ENCODE data around the gene PLEKHM1.

PLEKHM1 gene

GRCh38 chr17:45431531-45432404 lies 58.8 kb downstream of the PLEKHM1 start:
- Histone ChIP-seq H3K9me3 (ENCODE audit: control insufficient read depth, insufficient read depth, low read length) (no peaks in the 10 kb centered on the region), H3K4me3 (ENCODE audit: low read length) (peak overlapping the region; percentile 66; the same call in 1 of the 2 replicates), H3K27me3 (ENCODE audit: control insufficient read depth, insufficient read depth, low read length) (peaks cover 23% of the 10 kb centered on the region), H3K36me3 (ENCODE audit: control insufficient read depth, insufficient read depth, low read length) (peaks cover 2% of the 10 kb centered on the region; the same call in 1 of the 2 replicates), H3K4me1 (ENCODE audit: control insufficient read depth, insufficient read depth, low read length) (peaks cover 8% of the 10 kb centered on the region), H3K27ac (ENCODE audit: low read length) (no peak overlapping the region)
- DNase-seq (ENCODE audit: low read depth, low spot score), result no peak
- no CpG with 5 or more reads among the region's 64 CpGs for WGBS (ENCODE audit: insufficient coverage, insufficient read length)

- no peak for DNase-seq (ENCODE audit: low read depth, low spot score)
These were observed 59.6 kb downstream of the PLEKHM1 start for GRCh38 chr17:45430738-45431530.

GRCh38 chr17:45430006-45430737 lies 60.3 kb downstream of the PLEKHM1 start:
- no peaks in the 10 kb centered on the region for H3K9me3 ChIP-seq (ENCODE audit: control insufficient read depth, insufficient read depth, low read length)
- DNase-seq (ENCODE audit: low read depth, low spot score), result no peak
- H3K27ac ChIP-seq (ENCODE audit: low read length), result no peak overlapping the region
- peaks cover 23% of the 10 kb centered on the region for H3K27me3 ChIP-seq (ENCODE audit: control insufficient read depth, insufficient read depth, low read length)
- no peaks in the 10 kb centered on the region; the same call in 1 of the 2 replicates for H3K36me3 ChIP-seq (ENCODE audit: control insufficient read depth, insufficient read depth, low read length)
- peak overlapping the region; percentile 66; the same call in 1 of the 2 replicates for H3K4me3 ChIP-seq (ENCODE audit: low read length)
- H3K4me1 ChIP-seq (ENCODE audit: control insufficient read depth, insufficient read depth, low read length), result peaks cover 5% of the 10 kb centered on the region; the same call in 1 of the 2 replicates
- no CpG with 5 or more reads among the region's 68 CpGs for WGBS (ENCODE audit: insufficient coverage, insufficient read length)

More at GRCh38 chr17:45430738-45431530, 59.6 kb downstream of the PLEKHM1 start:
- H3K27me3 ChIP-seq (ENCODE audit: control insufficient read depth, insufficient read depth, low read length), result peaks cover 23% of the 10 kb centered on the region
- peak overlapping the region; percentile 66; the same call in 1 of the 2 replicates for H3K4me3 ChIP-seq (ENCODE audit: low read length)
- H3K9me3 ChIP-seq (ENCODE audit: control insufficient read depth, insufficient read depth, low read length), result no peaks in the 10 kb centered on the region
- H3K4me1 ChIP-seq (ENCODE audit: control insufficient read depth, insufficient read depth, low read length), result peaks cover 5% of the 10 kb centered on the region; the same call in 1 of the 2 replicates
- H3K27ac ChIP-seq (ENCODE audit: low read length), result no peak overlapping the region
- no peaks in the 10 kb centered on the region; the same call in 1 of the 2 replicates for H3K36me3 ChIP-seq (ENCODE audit: control insufficient read depth, insufficient read depth, low read length)
- no CpG with 5 or more reads among the region's 47 CpGs for WGBS (ENCODE audit: insufficient coverage, insufficient read length)

GRCh38 chr17:45429339-45430005 lies 61.0 kb downstream of the PLEKHM1 start:
- Histone ChIP-seq H3K4me3 (ENCODE audit: low read length) (peak overlapping the region; percentile 32; the same call in 1 of the 2 replicates), H3K36me3 (ENCODE audit: control insufficient read depth, insufficient read depth, low read length) (no peaks in the 10 kb centered on the region; the same call in 1 of the 2 replicates), H3K27ac (ENCODE audit: low read length) (no peak overlapping the region), H3K4me1 (ENCODE audit: control insufficient read depth, insufficient read depth, low read length) (peaks cover 8% of the 10 kb centered on the region), H3K9me3 (ENCODE audit: control insufficient read depth, insufficient read depth, low read length) (no peaks in the 10 kb centered on the region), H3K27me3 (ENCODE audit: control insufficient read depth, insufficient read depth, low read length) (peaks cover 23% of the 10 kb centered on the region)
- WGBS (ENCODE audit: insufficient coverage, insufficient read length), result no CpG with 5 or more reads among the region's 82 CpGs
- no peak for DNase-seq (ENCODE audit: low read depth, low spot score)

GRCh38 chr17:45428931-45429338 lies 61.6 kb downstream of the PLEKHM1 start:
- Histone ChIP-seq H3K4me3 (ENCODE audit: low read length) (no peak overlapping the region; the same call in 1 of the 2 replicates), H3K4me1 (ENCODE audit: control insufficient read depth, insufficient read depth, low read length) (peaks cover 8% of the 10 kb centered on the region), H3K36me3 (ENCODE audit: control insufficient read depth, insufficient read depth, low read length) (no peaks in the 10 kb centered on the region; the same call in 1 of the 2 replicates), H3K27me3 (ENCODE audit: control insufficient read depth, insufficient read depth, low read length) (peaks cover 23% of the 10 kb centered on the region), H3K27ac (ENCODE audit: low read length) (no peak overlapping the region), H3K9me3 (ENCODE audit: control insufficient read depth, insufficient read depth, low read length) (no peaks in the 10 kb centered on the region)
- no CpG with 5 or more reads among the region's 15 CpGs for WGBS (ENCODE audit: insufficient coverage, insufficient read length)
- no peak for DNase-seq (ENCODE audit: low read depth, low spot score)

GRCh38 chr17:45428050-45428617 lies 62.4 kb downstream of the PLEKHM1 start:
- Histone ChIP-seq H3K4me1 (ENCODE audit: control insufficient read depth, insufficient read depth, low read length) (peaks cover 6% of the 10 kb centered on the region), H3K36me3 (ENCODE audit: control insufficient read depth, insufficient read depth, low read length) (no peaks in the 10 kb centered on the region; the same call in 1 of the 2 replicates), H3K27ac (ENCODE audit: low read length) (no peak overlapping the region), H3K9me3 (ENCODE audit: control insufficient read depth, insufficient read depth, low read length) (no peaks in the 10 kb centered on the region), H3K4me3 (ENCODE audit: low read length) (no peak overlapping the region), H3K27me3 (ENCODE audit: control insufficient read depth, insufficient read depth, low read length) (peaks cover 23% of the 10 kb centered on the region)
- WGBS (ENCODE audit: insufficient coverage, insufficient read length), result no CpG with 5 or more reads among the region's 26 CpGs
- no peak for DNase-seq (ENCODE audit: low read depth, low spot score)

GRCh38 chr17:45427181-45427835 lies 63.2 kb downstream of the PLEKHM1 start:
- Histone ChIP-seq H3K27me3 (ENCODE audit: control insufficient read depth, insufficient read depth, low read length) (peaks cover 23% of the 10 kb centered on the region), H3K36me3 (ENCODE audit: control insufficient read depth, insufficient read depth, low read length) (no peaks in the 10 kb centered on the region; the same call in 1 of the 2 replicates), H3K4me1 (ENCODE audit: control insufficient read depth, insufficient read depth, low read length) (peaks cover 6% of the 10 kb centered on the region), H3K9me3 (ENCODE audit: control insufficient read depth, insufficient read depth, low read length) (no peaks in the 10 kb centered on the region), H3K4me3 (ENCODE audit: low read length) (no peak overlapping the region), H3K27ac (ENCODE audit: low read length) (no peak overlapping the region)
- DNase-seq (ENCODE audit: low read depth, low spot score), result no peak
- WGBS (ENCODE audit: insufficient coverage, insufficient read length), result no CpG with 5 or more reads among the region's 11 CpGs

- Histone ChIP-seq H3K27me3 (ENCODE audit: control insufficient read depth, insufficient read depth, low read length) (peaks cover 23% of the 10 kb centered on the region), H3K4me3 (ENCODE audit: low read length) (no peak overlapping the region), H3K4me1 (ENCODE audit: control insufficient read depth, insufficient read depth, low read length) (peaks cover 6% of the 10 kb centered on the region), H3K36me3 (ENCODE audit: control insufficient read depth, insufficient read depth, low read length) (no peaks in the 10 kb centered on the region; the same call in 1 of the 2 replicates), H3K27ac (ENCODE audit: low read length) (no peak overlapping the region), H3K9me3 (ENCODE audit: control insufficient read depth, insufficient read depth, low read length) (no peaks in the 10 kb centered on the region)
- no CpG with 5 or more reads among the region's 7 CpGs for WGBS (ENCODE audit: insufficient coverage, insufficient read length)
- no peak for DNase-seq (ENCODE audit: low read depth, low spot score)
These were observed 64.0 kb downstream of the PLEKHM1 start for GRCh38 chr17:45426561-45426960.

- H3K27ac ChIP-seq (ENCODE audit: low read length), result no peak overlapping the region
- no peaks in the 10 kb centered on the region for H3K9me3 ChIP-seq (ENCODE audit: control insufficient read depth, insufficient read depth, low read length)
- H3K27me3 ChIP-seq (ENCODE audit: control insufficient read depth, insufficient read depth, low read length), result peaks cover 23% of the 10 kb centered on the region
- H3K36me3 ChIP-seq (ENCODE audit: control insufficient read depth, insufficient read depth, low read length), result no peaks in the 10 kb centered on the region; the same call in 1 of the 2 replicates
- no CpG with 5 or more reads among the region's 6 CpGs for WGBS (ENCODE audit: insufficient coverage, insufficient read length)
- DNase-seq (ENCODE audit: low read depth, low spot score), result no peak
- H3K4me1 ChIP-seq (ENCODE audit: control insufficient read depth, insufficient read depth, low read length), result peaks cover 6% of the 10 kb centered on the region
- H3K4me3 ChIP-seq (ENCODE audit: low read length), result no peak overlapping the region
These were observed 64.5 kb downstream of the PLEKHM1 start for GRCh38 chr17:45425984-45426413.

Measured in iPS DF 6.9 (cell line).